ENCODE measurements around the gene CENPP. TPM values are rescaled to one million over a fixed set of nuclear protein-coding genes. Genes with fewer than 3 reads are reported as not detected.

The CENPP gene
- polyA plus RNA-seq, 4 donors, result 0.22 to 3.5 (median 2.0) TPM

DNA sequence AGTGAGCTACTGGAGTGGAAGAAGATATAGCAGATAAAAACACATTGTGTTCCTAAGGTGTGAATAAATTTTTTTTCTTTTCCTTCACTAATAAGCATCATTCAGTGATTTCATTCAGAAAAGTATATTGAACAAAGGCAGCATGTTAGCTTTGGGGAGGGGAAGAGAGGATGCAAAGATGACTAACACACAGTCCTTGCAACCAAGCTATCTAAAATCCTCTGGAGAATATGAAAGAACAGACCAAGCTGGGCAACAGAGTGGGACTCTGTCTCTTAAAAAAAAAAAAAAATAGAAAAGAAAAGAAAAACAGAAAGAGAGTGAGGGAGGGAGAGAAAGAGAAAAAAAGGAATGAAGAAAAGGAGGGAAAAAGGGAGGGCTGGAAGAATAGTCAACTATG lies 120.8 kb downstream of the CENPP start:
- Histone ChIP-seq H3K27me3 (ENCODE audit: control insufficient read depth in 3 of 3, insufficient read depth in 3 of 3, low read length in 3 of 3) (no peaks in the 10 kb centered on the region), H3K36me3 (ENCODE audit: control insufficient read depth in 3 of 3, insufficient read depth in 2 of 3, low read depth in 1 of 3, low read length in 3 of 3) (no peaks in the 10 kb centered on the region), H3K27ac (ENCODE audit: low read depth in 1 of 3, low read length in 2 of 3) (no peak overlapping the region), H3K4me3 (ENCODE audit: low read depth in 1 of 3, low read length in 3 of 3) (no peak overlapping the region), H3K4me1 (ENCODE audit: control insufficient read depth in 3 of 3, insufficient read depth in 2 of 3, low read depth in 1 of 3, low read length in 2 of 3) (no peaks in the 10 kb centered on the region), H3K9me3 (ENCODE audit: control insufficient read depth in 2 of 2, insufficient read depth in 1 of 2, low read depth in 1 of 2, low read length in 1 of 2) (no peaks in the 10 kb centered on the region)
- FAIRE-seq, result no peak
- no peak for DNase-seq

GRCh38 chr9:92455217-92455616 lies 129.5 kb downstream of the CENPP start:
- H3K4me1 ChIP-seq (ENCODE audit: control insufficient read depth in 3 of 3, insufficient read depth in 2 of 3, low read depth in 1 of 3, low read length in 2 of 3), result no peaks in the 10 kb centered on the region
- peak in 1 of 2 donors; percentile 5 for DNase-seq
- H3K9me3 ChIP-seq (ENCODE audit: control insufficient read depth in 2 of 2, insufficient read depth in 1 of 2, low read depth in 1 of 2, low read length in 1 of 2), result no peaks in the 10 kb centered on the region
- H3K27me3 ChIP-seq (ENCODE audit: control insufficient read depth in 3 of 3, insufficient read depth in 3 of 3, low read length in 3 of 3), result no peaks in the 10 kb centered on the region
- no peaks in the 10 kb centered on the region for H3K36me3 ChIP-seq (ENCODE audit: control insufficient read depth in 3 of 3, insufficient read depth in 2 of 3, low read depth in 1 of 3, low read length in 3 of 3)
- 73 to 94% (median 82%) methylated on average over 3 of the region's 3 CpGs for WGBS, 3 donors
- no peak overlapping the region for H3K4me3 ChIP-seq (ENCODE audit: low read depth in 1 of 3, low read length in 3 of 3)
- H3K27ac ChIP-seq (ENCODE audit: low read depth in 1 of 3, low read length in 2 of 3), result no peak overlapping the region
- no peak for FAIRE-seq

DNA sequence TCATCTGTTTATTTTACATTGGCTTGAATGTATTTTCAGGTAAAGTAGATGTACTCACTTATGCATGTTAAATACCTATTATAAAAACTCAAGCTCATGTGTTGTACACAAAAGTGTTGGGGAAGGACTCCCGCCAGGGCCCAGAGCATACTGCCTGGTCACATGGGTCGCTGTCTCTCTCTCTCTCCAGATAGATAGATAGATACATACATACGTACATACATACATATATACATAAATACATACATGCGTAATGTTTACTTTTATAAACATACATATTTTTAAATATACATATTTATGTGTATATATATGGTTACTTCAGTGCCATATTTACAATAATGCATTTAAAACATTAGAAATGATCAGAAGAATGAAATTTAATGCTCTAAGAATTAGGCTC lies 131.8 kb downstream of the CENPP start:
- Histone ChIP-seq H3K4me1 (ENCODE audit: control insufficient read depth in 3 of 3, insufficient read depth in 2 of 3, low read depth in 1 of 3, low read length in 2 of 3) (no peaks in the 10 kb centered on the region), H3K27ac (ENCODE audit: low read depth in 1 of 3, low read length in 2 of 3) (no peak overlapping the region), H3K9me3 (ENCODE audit: control insufficient read depth in 2 of 2, insufficient read depth in 1 of 2, low read depth in 1 of 2, low read length in 1 of 2) (no peaks in the 10 kb centered on the region), H3K4me3 (ENCODE audit: low read depth in 1 of 3, low read length in 3 of 3) (no peak overlapping the region), H3K36me3 (ENCODE audit: control insufficient read depth in 3 of 3, insufficient read depth in 2 of 3, low read depth in 1 of 3, low read length in 3 of 3) (no peaks in the 10 kb centered on the region), H3K27me3 (ENCODE audit: control insufficient read depth in 3 of 3, insufficient read depth in 3 of 3, low read length in 3 of 3) (no peaks in the 10 kb centered on the region)
- no peak for FAIRE-seq
- no peak for DNase-seq
- WGBS, 3 donors, result 96 to 99% (median 96%) methylated on average over 4 of the region's 4 CpGs

GRCh38 chr9:92463387-92463786 lies 137.6 kb downstream of the CENPP start:
- H3K27me3 ChIP-seq (ENCODE audit: control insufficient read depth in 3 of 3, insufficient read depth in 3 of 3, low read length in 3 of 3), result no peaks in the 10 kb centered on the region
- H3K9me3 ChIP-seq (ENCODE audit: control insufficient read depth in 2 of 2, insufficient read depth in 1 of 2, low read depth in 1 of 2, low read length in 1 of 2), result no peaks in the 10 kb centered on the region
- no peak overlapping the region for H3K4me3 ChIP-seq (ENCODE audit: low read depth in 1 of 3, low read length in 3 of 3)
- DNase-seq (no peak), FAIRE-seq (no peak)
- no peaks in the 10 kb centered on the region for H3K4me1 ChIP-seq (ENCODE audit: control insufficient read depth in 3 of 3, insufficient read depth in 2 of 3, low read depth in 1 of 3, low read length in 2 of 3)
- no peak overlapping the region for H3K27ac ChIP-seq (ENCODE audit: low read depth in 1 of 3, low read length in 2 of 3)
- no peaks in the 10 kb centered on the region for H3K36me3 ChIP-seq (ENCODE audit: control insufficient read depth in 3 of 3, insufficient read depth in 2 of 3, low read depth in 1 of 3, low read length in 3 of 3)

DNA sequence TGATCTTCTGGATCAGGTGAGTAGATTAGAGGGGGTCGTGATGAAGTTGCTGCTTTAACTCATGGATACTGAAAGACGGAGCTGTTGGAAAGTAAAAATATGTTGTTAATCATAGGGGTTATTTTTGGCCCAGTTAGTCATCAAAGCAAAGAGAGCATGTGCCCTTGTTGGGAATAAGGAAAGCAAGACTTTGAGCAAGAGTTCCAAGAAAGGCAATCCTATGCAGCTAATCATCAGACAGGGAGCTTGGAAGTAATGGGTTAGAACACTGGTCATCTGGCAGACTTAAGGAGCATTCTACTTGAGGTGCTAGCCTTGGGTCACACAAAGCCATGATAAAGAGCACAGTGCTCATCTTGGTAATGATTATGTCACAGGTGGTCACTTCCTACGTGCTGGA lies 138.2 kb downstream of the CENPP start:
- no peaks in the 10 kb centered on the region for H3K27me3 ChIP-seq (ENCODE audit: control insufficient read depth in 3 of 3, insufficient read depth in 3 of 3, low read length in 3 of 3)
- DNase-seq (no peak), FAIRE-seq (no peak)
- no peaks in the 10 kb centered on the region for H3K36me3 ChIP-seq (ENCODE audit: control insufficient read depth in 3 of 3, insufficient read depth in 2 of 3, low read depth in 1 of 3, low read length in 3 of 3)
- no peaks in the 10 kb centered on the region for H3K9me3 ChIP-seq (ENCODE audit: control insufficient read depth in 2 of 2, insufficient read depth in 1 of 2, low read depth in 1 of 2, low read length in 1 of 2)
- 61 to 70% (median 68%) methylated on average over 3 of the region's 3 CpGs for WGBS, 3 donors
- peak overlapping the region in 1 of 3 donors; percentile 72 for H3K27ac ChIP-seq (ENCODE audit: low read depth in 1 of 3, low read length in 2 of 3)
- H3K4me1 ChIP-seq (ENCODE audit: control insufficient read depth in 3 of 3, insufficient read depth in 2 of 3, low read depth in 1 of 3, low read length in 2 of 3), result no peaks in the 10 kb centered on the region
- H3K4me3 ChIP-seq (ENCODE audit: low read depth in 1 of 3, low read length in 3 of 3), result no peak overlapping the region

DNA sequence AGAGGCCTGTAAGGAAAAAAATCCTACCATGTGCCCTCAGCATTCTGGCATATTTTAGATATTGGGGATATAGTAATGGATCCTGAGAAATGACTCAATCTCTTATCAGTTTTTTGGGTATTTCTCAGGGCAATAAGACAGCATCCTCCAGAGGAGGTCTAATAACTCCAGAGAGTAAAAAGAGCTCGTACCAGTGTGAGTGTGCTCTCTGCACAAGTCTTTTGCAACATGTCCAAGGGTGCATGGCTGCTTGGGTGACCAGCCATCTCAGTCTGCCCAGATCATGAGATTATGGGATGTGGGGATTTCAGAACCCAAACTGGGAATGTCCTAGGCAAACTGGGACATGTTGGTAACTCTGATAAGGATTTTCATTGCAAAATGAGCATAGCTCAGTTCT lies 141.3 kb downstream of the CENPP start:
- H3K36me3 ChIP-seq (ENCODE audit: control insufficient read depth in 3 of 3, insufficient read depth in 2 of 3, low read depth in 1 of 3, low read length in 3 of 3), result no peaks in the 10 kb centered on the region
- no peak overlapping the region for H3K4me3 ChIP-seq (ENCODE audit: low read depth in 1 of 3, low read length in 3 of 3)
- no peaks in the 10 kb centered on the region for H3K4me1 ChIP-seq (ENCODE audit: control insufficient read depth in 3 of 3, insufficient read depth in 2 of 3, low read depth in 1 of 3, low read length in 2 of 3)
- no peak overlapping the region for H3K27ac ChIP-seq (ENCODE audit: low read depth in 1 of 3, low read length in 2 of 3)
- WGBS, 3 donors, result 95 to 96% (median 96%) methylated on average over 1 of the region's 1 CpG
- no peaks in the 10 kb centered on the region for H3K27me3 ChIP-seq (ENCODE audit: control insufficient read depth in 3 of 3, insufficient read depth in 3 of 3, low read length in 3 of 3)
- H3K9me3 ChIP-seq (ENCODE audit: control insufficient read depth in 2 of 2, insufficient read depth in 1 of 2, low read depth in 1 of 2, low read length in 1 of 2), result no peaks in the 10 kb centered on the region
- no peak for DNase-seq
- no peak for FAIRE-seq

- Histone ChIP-seq H3K9me3 (ENCODE audit: control insufficient read depth in 2 of 2, insufficient read depth in 1 of 2, low read depth in 1 of 2, low read length in 1 of 2) (no peaks in the 10 kb centered on the region), H3K4me1 (ENCODE audit: control insufficient read depth in 3 of 3, insufficient read depth in 2 of 3, low read depth in 1 of 3, low read length in 2 of 3) (no peaks in the 10 kb centered on the region), H3K36me3 (ENCODE audit: control insufficient read depth in 3 of 3, insufficient read depth in 2 of 3, low read depth in 1 of 3, low read length in 3 of 3) (no peaks in the 10 kb centered on the region), H3K27me3 (ENCODE audit: control insufficient read depth in 3 of 3, insufficient read depth in 3 of 3, low read length in 3 of 3) (no peaks in the 10 kb centered on the region), H3K27ac (ENCODE audit: low read depth in 1 of 3, low read length in 2 of 3) (no peak overlapping the region), H3K4me3 (ENCODE audit: low read depth in 1 of 3, low read length in 3 of 3) (no peak overlapping the region)
- FAIRE-seq (no peak), DNase-seq (no peak)
- WGBS, 3 donors, result 86 to 88% (median 87%) methylated on average over 2 of the region's 2 CpGs
Measured at GRCh38 chr9:92467511-92467910, 141.8 kb downstream of the CENPP start.

- DNase-seq, result no peak
- 95 to 100% (median 100%) methylated on average over 2 of the region's 2 CpGs for WGBS, 3 donors
- Histone ChIP-seq H3K4me3 (ENCODE audit: low read depth in 1 of 3, low read length in 3 of 3) (no peak overlapping the region), H3K9me3 (ENCODE audit: control insufficient read depth in 2 of 2, insufficient read depth in 1 of 2, low read depth in 1 of 2, low read length in 1 of 2) (no peaks in the 10 kb centered on the region), H3K27me3 (ENCODE audit: control insufficient read depth in 3 of 3, insufficient read depth in 3 of 3, low read length in 3 of 3) (no peaks in the 10 kb centered on the region), H3K36me3 (ENCODE audit: control insufficient read depth in 3 of 3, insufficient read depth in 2 of 3, low read depth in 1 of 3, low read length in 3 of 3) (no peaks in the 10 kb centered on the region), H3K27ac (ENCODE audit: low read depth in 1 of 3, low read length in 2 of 3) (no peak overlapping the region), H3K4me1 (ENCODE audit: control insufficient read depth in 3 of 3, insufficient read depth in 2 of 3, low read depth in 1 of 3, low read length in 2 of 3) (no peaks in the 10 kb centered on the region)
- FAIRE-seq, result no peak
Measured at GRCh38 chr9:92468206-92468605, 142.5 kb downstream of the CENPP start.

GRCh38 chr9:92474587-92474986 lies 148.8 kb downstream of the CENPP start:
- H3K4me1 ChIP-seq (ENCODE audit: control insufficient read depth in 3 of 3, insufficient read depth in 2 of 3, low read depth in 1 of 3, low read length in 2 of 3), result no peaks in the 10 kb centered on the region
- no peaks in the 10 kb centered on the region for H3K9me3 ChIP-seq (ENCODE audit: control insufficient read depth in 2 of 2, insufficient read depth in 1 of 2, low read depth in 1 of 2, low read length in 1 of 2)
- DNase-seq (no peak), FAIRE-seq (no peak)
- 92 to 94% (median 93%) methylated on average over 3 of the region's 3 CpGs for WGBS, 3 donors
- no peak overlapping the region for H3K4me3 ChIP-seq (ENCODE audit: low read depth in 1 of 3, low read length in 3 of 3)
- no peaks in the 10 kb centered on the region for H3K27me3 ChIP-seq (ENCODE audit: control insufficient read depth in 3 of 3, insufficient read depth in 3 of 3, low read length in 3 of 3)
- no peaks in the 10 kb centered on the region for H3K36me3 ChIP-seq (ENCODE audit: control insufficient read depth in 3 of 3, insufficient read depth in 2 of 3, low read depth in 1 of 3, low read length in 3 of 3)
- H3K27ac ChIP-seq (ENCODE audit: low read depth in 1 of 3, low read length in 2 of 3), result no peak overlapping the region

Measured in small intestine (tissue), 7 donors.